NT2/D1 (cell line): ENCODE measurements around the gene NFE2L1.

Experiments
- DNase-seq: peaks from one replicate; pipeline ENCODE4 v3.0.0-alpha.2; 2011; ENCODE audit warnings: low read depth, low spot score
- H3K27me3 ChIP-seq: 2 replicates; pipeline ENCODE4 v1.6.0; 2011; ENCODE audit warnings: mild to moderate bottlenecking; ENCODE audit not compliant: insufficient read length, insufficient read depth
- H3K36me3 ChIP-seq: 2 replicates; pipeline ENCODE4 v1.6.1; 2011; ENCODE audit warnings: mild to moderate bottlenecking, low read length, mixed read lengths; ENCODE audit not compliant: insufficient read depth, insufficient read length
- H3K4me1 ChIP-seq: 2 replicates; pipeline ENCODE4 v1.5.1; 2011; ENCODE audit not compliant: insufficient read depth, insufficient read length
- H3K4me3 ChIP-seq: 2 replicates; pipeline ENCODE4 v1.5.1; 2011; ENCODE audit warnings: low read depth; ENCODE audit not compliant: insufficient read length
- H3K9ac ChIP-seq: 2 replicates; pipeline ENCODE4 v1.6.0; 2011; ENCODE audit warnings: low read depth; ENCODE audit not compliant: insufficient read length
- H3K9me3 ChIP-seq: 2 replicates; pipeline ENCODE4 v1.5.1; 2011; ENCODE audit warnings: mild to moderate bottlenecking, low read length; ENCODE audit not compliant: insufficient read depth
- SUZ12 ChIP-seq: IDR thresholded peaks from 2 replicates; pipeline ENCODE4 v1.6.1; 2011; ENCODE audit not compliant: insufficient read length, insufficient read depth; ENCODE audit errors: extremely low read depth
- YY1 ChIP-seq: IDR thresholded peaks from 2 replicates; pipeline ENCODE4 v1.6.1; 2011; ENCODE audit not compliant: insufficient read length, insufficient read depth
- ZNF274 ChIP-seq: IDR thresholded peaks from 2 replicates; pipeline ENCODE4 v1.6.1; 2011; ENCODE audit warnings: mild to moderate bottlenecking, low read depth, low read length

Gene NFE2L1

DNA sequence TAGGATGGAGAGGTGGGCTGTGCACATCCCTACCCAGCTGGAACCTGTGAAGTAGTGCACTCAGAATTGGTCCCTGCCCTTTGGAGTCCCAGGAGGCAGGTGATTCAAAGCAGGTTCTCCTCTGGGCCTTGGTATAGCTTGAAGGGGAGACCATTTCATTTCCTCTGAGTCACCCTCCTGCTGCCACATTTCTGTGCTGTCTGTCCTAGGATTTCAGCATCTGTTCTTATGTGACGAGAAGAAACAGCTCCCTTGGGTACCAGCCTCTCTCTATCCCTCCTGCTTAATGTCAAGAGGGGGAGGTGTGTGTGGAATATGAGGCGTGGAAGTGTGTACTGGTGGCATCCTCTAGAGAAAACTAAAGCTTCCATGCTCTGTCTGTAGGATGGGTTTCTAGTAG, 5.0 kb upstream of the NFE2L1 start:
- TF ChIP-seq ZNF274 (no peak), SUZ12 (no peak)
- Histone ChIP-seq H3K36me3 (peaks cover 8% of the 10 kb centered on the region), H3K27me3 (peaks cover 11% of the 10 kb centered on the region), H3K4me1 (peaks cover 4% of the 10 kb centered on the region), H3K4me3 (no peak overlapping the region), H3K9me3 (no peaks in the 10 kb centered on the region), H3K9ac (no peak overlapping the region)
- no peak for DNase-seq

DNA sequence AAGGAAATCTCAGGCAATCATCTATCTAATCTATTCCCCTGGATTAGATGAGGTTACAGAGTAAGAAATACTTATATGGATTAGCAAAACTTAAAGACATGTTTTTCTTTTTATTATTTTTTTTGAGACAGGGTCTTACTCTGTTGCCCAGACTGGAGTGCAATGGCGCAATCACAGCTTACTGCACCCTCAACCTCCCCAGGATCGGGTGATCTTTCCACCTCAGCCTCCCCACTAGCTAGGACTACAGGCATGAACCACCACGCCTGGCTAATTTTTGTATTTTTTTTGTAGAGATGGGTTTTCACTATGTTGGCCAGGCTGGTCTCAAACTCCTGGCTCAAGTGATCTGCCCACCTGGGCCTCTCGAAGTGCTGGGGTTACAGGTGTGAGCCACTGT, 3.3 kb upstream of the NFE2L1 start:
- DNase-seq: no peak
- H3K27me3 ChIP-seq: no peaks in the 10 kb centered on the region
- no peak overlapping the region for H3K4me3 ChIP-seq
- TF ChIP-seq YY1: no peak
- TF ChIP-seq SUZ12: no peak
- TF ChIP-seq ZNF274: no peak
- H3K36me3 ChIP-seq: peaks cover 8% of the 10 kb centered on the region
- H3K4me1 ChIP-seq: peaks cover 4% of the 10 kb centered on the region
- no peaks in the 10 kb centered on the region for H3K9me3 ChIP-seq
- no peak overlapping the region for H3K9ac ChIP-seq

DNA sequence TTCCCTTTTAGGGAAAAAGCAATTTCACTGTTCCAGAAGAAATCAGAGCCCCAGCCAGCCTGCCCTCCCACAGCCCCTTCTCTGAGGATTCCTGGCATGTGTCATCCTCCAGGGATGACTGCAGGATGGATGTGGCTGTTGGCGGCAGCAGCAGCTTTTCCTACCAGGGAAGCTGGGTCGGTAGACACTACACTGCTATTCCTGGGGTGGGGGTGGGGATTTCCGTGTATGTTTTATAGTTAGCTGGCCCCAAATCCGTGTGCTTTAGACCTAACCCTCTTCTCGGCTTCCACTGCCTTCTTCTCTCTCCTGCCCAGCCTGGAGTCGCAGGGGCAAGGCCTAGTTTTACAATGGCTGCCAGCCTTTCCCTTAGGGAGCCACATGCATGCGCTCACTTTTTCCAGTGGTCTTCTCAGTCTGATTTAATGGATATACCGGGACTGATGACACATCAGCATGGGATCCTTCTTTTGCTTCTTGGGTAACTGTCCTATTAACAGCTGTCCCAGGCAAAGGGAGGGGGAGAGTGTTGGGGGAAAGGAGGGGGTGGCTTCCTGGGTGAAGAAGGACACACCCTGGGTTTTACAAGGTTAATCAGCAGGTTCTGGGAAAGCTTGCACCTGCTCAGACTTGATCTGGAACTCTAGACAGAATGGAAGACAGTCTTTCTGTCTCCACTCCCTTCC, 2.7 kb upstream of the NFE2L1 start:
- peak overlapping the region; percentile 29 for H3K9ac ChIP-seq
- H3K4me1 ChIP-seq: peaks cover 4% of the 10 kb centered on the region
- no peaks in the 10 kb centered on the region for H3K9me3 ChIP-seq
- no peak overlapping the region for H3K4me3 ChIP-seq
- TF ChIP-seq YY1 (no peak), ZNF274 (no peak), SUZ12 (no peak)
- no peaks in the 10 kb centered on the region for H3K27me3 ChIP-seq
- peaks cover 10% of the 10 kb centered on the region for H3K36me3 ChIP-seq
- DNase-seq: no peak

DNA sequence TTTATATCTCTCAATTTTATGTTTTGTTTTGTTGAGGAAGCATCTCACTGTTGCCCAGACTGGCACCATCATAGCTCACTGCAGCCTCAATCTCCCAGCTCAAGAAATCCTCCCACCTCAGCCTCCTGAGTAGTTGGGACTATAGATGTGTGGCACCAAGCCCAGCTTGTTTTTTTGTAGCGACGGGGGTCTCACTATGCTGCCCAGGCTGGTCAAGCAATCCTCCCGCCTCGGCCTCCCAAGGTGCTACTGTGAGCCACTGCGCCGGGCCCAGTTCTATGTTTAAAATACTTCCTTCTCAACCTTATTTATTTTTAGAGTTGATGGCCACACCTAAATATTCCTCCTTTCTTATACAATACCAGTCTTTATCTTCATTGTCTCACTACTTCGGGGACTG, 1.9 kb upstream of the NFE2L1 start:
- Histone ChIP-seq H3K9ac (no peak overlapping the region), H3K9me3 (no peaks in the 10 kb centered on the region), H3K4me1 (peaks cover 11% of the 10 kb centered on the region), H3K4me3 (peak overlapping the region; percentile 81), H3K36me3 (peaks cover 18% of the 10 kb centered on the region), H3K27me3 (no peaks in the 10 kb centered on the region)
- no peak for DNase-seq
- TF ChIP-seq ZNF274 (no peak), YY1 (no peak), SUZ12 (no peak)

DNA sequence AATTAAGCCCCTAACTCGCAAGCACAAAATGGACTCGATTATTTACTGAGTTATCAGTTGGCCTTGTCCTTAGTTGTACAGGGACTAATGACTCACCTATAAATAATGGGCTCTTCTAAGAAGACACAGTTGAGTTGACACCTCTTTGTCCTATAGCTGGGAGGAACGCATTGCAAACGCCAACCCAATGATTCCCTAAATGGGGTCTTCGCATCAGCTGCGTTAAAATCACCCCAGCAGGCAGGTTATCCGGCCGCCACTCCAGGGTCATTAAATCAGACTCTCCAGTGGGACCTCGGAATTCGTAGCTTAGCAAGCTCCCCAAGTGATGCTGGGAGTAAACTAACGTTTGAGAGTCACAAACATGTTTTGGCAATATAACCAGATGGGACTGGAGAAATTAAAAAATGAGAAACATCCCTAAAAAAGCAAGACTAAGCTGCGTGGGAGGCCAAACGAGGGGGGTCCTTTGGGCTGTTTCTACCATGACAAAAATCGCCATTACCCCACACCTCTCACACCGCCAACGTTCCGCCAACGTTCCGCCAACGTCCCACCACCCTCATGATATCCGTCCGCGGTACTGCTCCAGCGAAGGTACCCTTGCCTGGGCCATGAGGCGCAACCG, 932 bp upstream of the NFE2L1 start:
- H3K9ac ChIP-seq: peak overlapping the region; percentile 92
- peak overlapping the region; percentile 81 for H3K4me3 ChIP-seq
- no peaks in the 10 kb centered on the region for H3K9me3 ChIP-seq
- H3K4me1 ChIP-seq: peaks cover 15% of the 10 kb centered on the region
- H3K36me3 ChIP-seq: peaks cover 27% of the 10 kb centered on the region
- H3K27me3 ChIP-seq: no peaks in the 10 kb centered on the region
- DNase-seq: no peak
- TF ChIP-seq SUZ12 (no peak), YY1 (no peak), ZNF274 (no peak)

DNA sequence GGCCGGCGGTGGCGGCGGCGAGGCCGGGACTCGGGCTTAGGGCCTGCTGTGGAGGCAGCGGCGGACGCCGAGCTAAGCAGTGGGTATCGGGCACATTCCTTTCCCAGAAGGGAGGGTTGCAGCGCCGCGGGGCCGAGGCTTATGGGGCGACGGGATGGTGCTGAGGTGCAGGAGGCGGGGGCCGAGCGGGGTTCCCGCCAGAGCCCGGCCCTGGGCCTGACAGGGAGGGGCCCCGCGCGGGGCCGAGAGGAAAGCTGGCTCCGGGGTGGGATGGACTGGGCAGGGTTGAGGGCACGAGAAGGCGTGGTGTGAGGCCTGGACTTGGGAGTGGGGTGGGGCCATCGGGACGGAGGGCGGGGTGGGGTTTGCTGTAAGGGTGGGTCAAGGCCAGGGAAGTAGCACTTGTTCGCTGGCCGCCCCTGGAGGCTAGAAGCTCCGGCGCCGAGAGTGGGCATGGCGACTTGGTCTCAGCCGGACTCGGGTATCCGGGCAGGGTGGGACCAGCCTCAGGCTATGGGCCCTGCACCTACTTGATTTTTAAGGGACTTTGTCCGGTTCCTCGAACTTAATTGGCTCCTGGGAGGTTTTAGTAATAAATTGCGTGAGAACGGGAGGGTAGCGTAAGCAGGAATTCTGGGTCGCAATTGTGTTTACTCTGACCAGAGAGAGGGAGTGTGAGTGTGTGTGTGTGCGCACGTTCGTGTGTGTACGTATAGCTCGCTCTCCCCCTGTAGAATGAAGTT, 396 bp downstream of the NFE2L1 start:
- Histone ChIP-seq H3K36me3 (peaks cover 40% of the 10 kb centered on the region), H3K4me1 (peaks cover 27% of the 10 kb centered on the region), H3K4me3 (peak overlapping the region; percentile 81), H3K27me3 (no peaks in the 10 kb centered on the region), H3K9ac (peak overlapping the region; percentile 93), H3K9me3 (no peaks in the 10 kb centered on the region)
- DNase-seq: no peak
- TF ChIP-seq ZNF274: no peak
- no peak for TF ChIP-seq YY1
- no peak for TF ChIP-seq SUZ12

DNA sequence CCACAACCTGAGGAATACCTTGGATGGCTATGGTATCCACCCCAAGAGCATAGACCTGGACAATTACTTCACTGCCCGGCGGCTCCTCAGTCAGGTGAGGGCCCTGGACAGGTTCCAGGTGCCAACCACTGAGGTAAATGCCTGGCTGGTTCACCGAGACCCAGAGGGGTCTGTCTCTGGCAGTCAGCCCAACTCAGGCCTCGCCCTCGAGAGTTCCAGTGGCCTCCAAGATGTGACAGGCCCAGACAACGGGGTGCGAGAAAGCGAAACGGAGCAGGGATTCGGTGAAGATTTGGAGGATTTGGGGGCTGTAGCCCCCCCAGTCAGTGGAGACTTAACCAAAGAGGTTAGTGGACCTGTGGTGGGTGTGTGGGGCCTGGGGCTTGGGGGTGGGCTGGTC, 3.1 kb downstream of the NFE2L1 start:
- TF ChIP-seq ZNF274 (no peak), YY1 (no peak), SUZ12 (no peak)
- Histone ChIP-seq H3K4me1 (peaks cover 35% of the 10 kb centered on the region), H3K27me3 (no peaks in the 10 kb centered on the region), H3K9me3 (no peaks in the 10 kb centered on the region), H3K36me3 (peaks cover 52% of the 10 kb centered on the region), H3K4me3 (no peak overlapping the region), H3K9ac (peak overlapping the region; percentile 27)
- DNase-seq: no peak
